Caco-2 (cell line): ENCODE data around the gene TMPRSS11B. TPM values are rescaled to one million over a fixed set of nuclear protein-coding genes. Genes with fewer than 3 reads are reported as not detected.
"Not testable (repeated sequence)": the region's sequence is repeated elsewhere in the genome, so short reads cannot be mapped to it uniquely, and the experiment has no call there.

Source experiments
- BruUV-seq: library from RNA; stranded (reverse); fragments of 400-500 nt; replicated peaks from 2 replicates; lab custom pipeline; 2021; lab: Mats Ljungman, UMichigan
- CTCF ChIA-PET: fragments of 300-600 bp; sonication (Branson Sonifier 250); formaldehyde crosslinking; loops from one replicate; lab custom pipeline; 2022; ENCODE audit warnings: antibody characterized with exemption; lab: Charles Lee
- POLR2A ChIA-PET: fragments of 300-600 bp; sonication (Branson Sonifier 250); formaldehyde crosslinking; loops from one replicate; lab custom pipeline; 2022; ENCODE audit warnings: antibody characterized with exemption; lab: Charles Lee
- DNase-seq, 2 experiments: peaks; one replicate each; pipeline versions ENCODE4 v3.0.0 to v3.0.0-alpha.2; 2020 to 2022
- H3K27me3 ChIP-seq: replicated peaks from 2 replicates; pipeline ENCODE4 v1.6.0; 2011; ENCODE audit warnings: low read length; ENCODE audit not compliant: control insufficient read depth, insufficient read depth
- H3K36me3 ChIP-seq: 2 replicates; pipeline ENCODE4 v1.5.1; 2011; ENCODE audit warnings: low read length; ENCODE audit not compliant: control insufficient read depth, insufficient read depth
- H3K4me1 ChIP-seq: fragments of 250-450 bp; sonication (Bioruptor Pico); 2 replicates; pipeline ENCODE4 v1.5.1; 2020; ENCODE audit warnings: mild to moderate bottlenecking
- H3K4me3 ChIP-seq: 2 replicates; pipeline ENCODE4 v1.5.1; 2011; ENCODE audit warnings: low read depth, mild to moderate bottlenecking, control low read depth, low read length
- H3K9me3 ChIP-seq: fragments of 250-450 bp; sonication (Bioruptor Pico); 2 replicates; pipeline ENCODE4 v1.5.1; 2020; ENCODE audit warnings: mild to moderate bottlenecking, moderate library complexity
- H3K27ac Mint-ChIP-seq: one replicate; pipeline ENCODE4 v1.8.0; 2022; ENCODE audit warnings: mixed read lengths; ENCODE audit not compliant: unreplicated experiment
- H3K27me3 Mint-ChIP-seq: one replicate; pipeline ENCODE4 v1.8.0; 2022; ENCODE audit warnings: mixed read lengths; ENCODE audit not compliant: insufficient read depth, unreplicated experiment
- H3K36me3 Mint-ChIP-seq: one replicate; pipeline ENCODE4 v1.8.0; 2022; ENCODE audit warnings: mild to moderate bottlenecking, mixed read lengths; ENCODE audit not compliant: insufficient read depth, unreplicated experiment
- H3K4me1 Mint-ChIP-seq: one replicate; pipeline ENCODE4 v1.8.0; 2022; ENCODE audit warnings: low read depth, mixed read lengths; ENCODE audit not compliant: unreplicated experiment
- H3K4me3 Mint-ChIP-seq: one replicate; pipeline ENCODE4 v1.8.0; 2022; ENCODE audit warnings: mild to moderate bottlenecking, moderate library complexity, mixed read lengths; ENCODE audit not compliant: unreplicated experiment
- H3K9me3 Mint-ChIP-seq: one replicate; pipeline ENCODE4 v1.8.0; 2022; ENCODE audit warnings: mixed read lengths; ENCODE audit not compliant: unreplicated experiment
- CTCF ChIP-seq, 2 experiments: fragments of 200-600 bp in 1 of 2; IDR thresholded peaks; 1 replicate in 1 of 2; 2 replicates in 1 of 2; pipeline versions ENCODE4 v1.5.1 to v1.8.0; 2011 to 2022; ENCODE audit warnings: antibody characterized with exemption in 1 of 2, control low read depth in 1 of 2, inconsistent platforms in 1 of 2, low read depth in 1 of 2, low read length in 1 of 2, mild to moderate bottlenecking in 1 of 2, moderate library complexity in 1 of 2; ENCODE audit not compliant: insufficient read depth in 1 of 2, severe bottlenecking in 1 of 2, unreplicated experiment in 1 of 2
- intact Hi-C: fragments of 100-400 bp; cut with micrococcal nuclease; formaldehyde crosslinking; loops from one replicate; pipeline ENCODE4 v1.10.0; 2022; ENCODE audit not compliant: unreplicated experiment
- total RNA-seq: library from RNA; stranded (reverse); gene quantifications from 2 replicates; pipeline ENCODE4 v1.2.3, GENCODE V29; 2022

The TMPRSS11B gene
- total RNA-seq, 1 experiment from 2014 or later = not detected

GRCh38 chr4:68216501-68216900 is 29.0 kb downstream of the TMPRSS11B start:
- POLR2A ChIA-PET = no interaction called here
- BruUV-seq = no TSS peak
- H3K9me3 ChIP-seq = no peaks in the 10 kb centered on the region
- Mint-ChIP-seq H3K27me3 (peaks cover 8% of the 10 kb centered on the region), H3K36me3 (no peaks in the 10 kb centered on the region), H3K4me3 (no peak overlapping the region), H3K9me3 (no peaks in the 10 kb centered on the region), H3K4me1 (no peaks in the 10 kb centered on the region), H3K27ac (no peak overlapping the region)
- H3K4me1 ChIP-seq = no peaks in the 10 kb centered on the region
- H3K4me3 ChIP-seq = no peak overlapping the region
- TF ChIP-seq CTCF (IDR thresholded peaks at IDR 0.05; ENCODE audit: insufficient read depth in 1 of 2, low read depth in 1 of 2, low read length in 1 of 2, severe bottlenecking in 1 of 2, unreplicated experiment in 1 of 2) = no peak
- DNase-seq = no peak
- H3K36me3 ChIP-seq = no peaks in the 10 kb centered on the region
- intact Hi-C loops = no loop called here
- no peaks in the 10 kb centered on the region for H3K27me3 ChIP-seq
- CTCF ChIA-PET = no interaction called here

- H3K27ac Mint-ChIP-seq = no peak overlapping the region
- ChIA-PET CTCF (no interaction called here), POLR2A (no interaction called here)
- no peaks in the 10 kb centered on the region for H3K27me3 Mint-ChIP-seq
- intact Hi-C loops = no loop called here
- no peaks in the 10 kb centered on the region for H3K27me3 ChIP-seq
- no peak overlapping the region for H3K4me3 ChIP-seq
- H3K9me3 ChIP-seq = no peaks in the 10 kb centered on the region
- H3K4me1 Mint-ChIP-seq = no peaks in the 10 kb centered on the region
- H3K9me3 Mint-ChIP-seq = peaks cover 14% of the 10 kb centered on the region
- no peaks in the 10 kb centered on the region for H3K4me1 ChIP-seq
- H3K36me3 Mint-ChIP-seq = no peaks in the 10 kb centered on the region
- no peak for TF ChIP-seq CTCF (IDR thresholded peaks at IDR 0.05; ENCODE audit: insufficient read depth in 1 of 2, low read depth in 1 of 2, low read length in 1 of 2, severe bottlenecking in 1 of 2, unreplicated experiment in 1 of 2)
- BruUV-seq = no TSS peak
- DNase-seq = no peak
- H3K36me3 ChIP-seq = no peaks in the 10 kb centered on the region
- H3K4me3 Mint-ChIP-seq = no peak overlapping the region
Observed at GRCh38 chr4:68209003-68209402, 36.5 kb downstream of the TMPRSS11B start.

- DNase-seq, H3K4me3 ChIP-seq, intact Hi-C loops, H3K27ac Mint-ChIP-seq, H3K4me3 Mint-ChIP-seq, H3K36me3 ChIP-seq, H3K9me3 Mint-ChIP-seq, H3K27me3 ChIP-seq, CTCF ChIA-PET, H3K36me3 Mint-ChIP-seq, H3K27me3 Mint-ChIP-seq, H3K4me1 Mint-ChIP-seq, BruUV-seq, H3K9me3 ChIP-seq, H3K4me1 ChIP-seq, POLR2A ChIA-PET: not testable (repeated sequence)
Observed at GRCh38 chr4:68194305-68194704, 51.2 kb downstream of the TMPRSS11B start.

GRCh38 chr4:68193194-68193593 is 52.3 kb downstream of the TMPRSS11B start:
- no TSS peak for BruUV-seq
- Mint-ChIP-seq H3K4me1 (no peaks in the 10 kb centered on the region), H3K27me3 (peaks cover 3% of the 10 kb centered on the region), H3K36me3 (no peaks in the 10 kb centered on the region), H3K9me3 (no peaks in the 10 kb centered on the region), H3K4me3 (no peak overlapping the region), H3K27ac (no peak overlapping the region)
- no peaks in the 10 kb centered on the region for H3K27me3 ChIP-seq
- ChIA-PET POLR2A (no interaction called here), CTCF (no interaction called here)
- H3K36me3 ChIP-seq = no peaks in the 10 kb centered on the region
- intact Hi-C loops = no loop called here
- no peaks in the 10 kb centered on the region for H3K4me1 ChIP-seq
- 0 out of 2 replicates have a peak, but pooled peaks cover 3% of the 10 kb centered on the region for H3K9me3 ChIP-seq
- TF ChIP-seq CTCF (IDR thresholded peaks at IDR 0.05; ENCODE audit: insufficient read depth in 1 of 2, low read depth in 1 of 2, low read length in 1 of 2, severe bottlenecking in 1 of 2, unreplicated experiment in 1 of 2) = no peak
- no peak for DNase-seq
- no peak overlapping the region for H3K4me3 ChIP-seq
